Vagina (tissue), 2 donors: ENCODE results near the gene CALML3.

Experiments used
- CTCF ChIP-seq, 3 experiments: fragments of 450-650 bp in 2 of 3; fragments of 200-600 bp in 1 of 3; sonication (generic) in 1 of 3; IDR thresholded peaks; one replicate each; pipeline ENCODE4 v1.5.1; 2017 to 2019; ENCODE audit warnings: antibody characterized with exemption in 3 of 3, mild to moderate bottlenecking in 2 of 3, moderate library complexity in 2 of 3
- POLR2A ChIP-seq, 2 donors: fragments of 450-650 bp; IDR thresholded peaks; one replicate each; pipeline ENCODE4 v1.6.1; 2017; ENCODE audit warnings: antibody characterized with exemption in 2 of 2, mild to moderate bottlenecking in 2 of 2, moderate library complexity in 2 of 2
- POLR2AphosphoS5 ChIP-seq, 2 donors: sonication (generic); formaldehyde crosslinking; IDR thresholded peaks; one replicate each; pipeline ENCODE4 v1.9.0; 2017; ENCODE audit warnings: antibody characterized with exemption in 2 of 2, mild to moderate bottlenecking in 2 of 2, low read depth in 1 of 2; ENCODE audit not compliant: insufficient read depth in 1 of 2

- TF ChIP-seq CTCF (IDR thresholded peaks at IDR 0.05): no peak
- TF ChIP-seq POLR2AphosphoS5 (IDR thresholded peaks at IDR 0.05; ENCODE audit: insufficient read depth in 1 of 2, low read depth in 1 of 2): no peak
- no peak for TF ChIP-seq POLR2A (IDR thresholded peaks at IDR 0.05)
Measured at GRCh38 chr10:5509691-5510090, 15.1 kb upstream of the CALML3 start.
